Stimulated activated CD4-positive, alpha-beta T cell treated with anti-CD3 and anti-CD28 coated beads, Interleukin-12 subunit alpha, Interleukin-12 subunit beta, amount 100 ng/mL, for 4 hours (primary cell): ENCODE measurements around the gene CCDC198.

Source experiments
- DNase-seq: peaks from one replicate; pipeline ENCODE4 v3.0.0-alpha.2; 2020

CCDC198 gene

GRCh38 chr14:57462551-57462950, 31.1 kb downstream of the CCDC198 start:
- no peak for DNase-seq

GRCh38 chr14:57461777-57462320, 31.8 kb downstream of the CCDC198 start:
- no peak for DNase-seq

GRCh38 chr14:57435923-57436322, 57.7 kb downstream of the CCDC198 start:
- DNase-seq: no peak

- DNase-seq: no peak
Measured at GRCh38 chr14:57420986-57421385, 72.7 kb downstream of the CCDC198 start.

GRCh38 chr14:57420033-57420432, 73.6 kb downstream of the CCDC198 start:
- DNase-seq: no peak
